HG02610 (cell line): ENCODE measurements around the gene PTPRJ.
"Not testable (repeated sequence)": the region's sequence is repeated elsewhere in the genome, so short reads cannot be mapped to it uniquely, and the experiment has no call there.

Experiments
- ATAC-seq: cut with Tn5 transposase; IDR thresholded peaks from one replicate; pipeline ENCODE4 v1.9.1; 2021; ENCODE audit warnings: mild to moderate bottlenecking, moderate library complexity; ENCODE audit not compliant: unreplicated experiment

The PTPRJ gene

DNA sequence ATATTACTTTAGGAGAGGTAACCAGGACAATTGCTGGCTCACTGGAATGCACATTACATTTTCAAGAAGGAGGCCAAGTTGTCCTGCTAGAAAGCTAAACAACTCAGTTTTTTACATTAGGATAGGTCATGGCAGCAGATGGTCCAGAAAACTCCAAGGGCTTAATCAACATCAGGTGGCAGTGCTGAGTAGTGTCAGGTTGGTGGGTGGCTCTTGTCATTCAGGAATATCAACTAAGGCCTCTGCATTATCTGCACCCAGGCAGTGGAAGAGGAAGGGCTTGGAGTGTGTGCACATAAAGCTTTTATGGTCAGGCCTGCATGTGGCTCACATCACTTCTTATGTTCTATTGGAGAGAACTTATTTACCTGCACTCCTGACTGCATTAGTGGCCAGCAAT is 204.1 kb downstream of the PTPRJ start:
- ATAC-seq: no peak

DNA sequence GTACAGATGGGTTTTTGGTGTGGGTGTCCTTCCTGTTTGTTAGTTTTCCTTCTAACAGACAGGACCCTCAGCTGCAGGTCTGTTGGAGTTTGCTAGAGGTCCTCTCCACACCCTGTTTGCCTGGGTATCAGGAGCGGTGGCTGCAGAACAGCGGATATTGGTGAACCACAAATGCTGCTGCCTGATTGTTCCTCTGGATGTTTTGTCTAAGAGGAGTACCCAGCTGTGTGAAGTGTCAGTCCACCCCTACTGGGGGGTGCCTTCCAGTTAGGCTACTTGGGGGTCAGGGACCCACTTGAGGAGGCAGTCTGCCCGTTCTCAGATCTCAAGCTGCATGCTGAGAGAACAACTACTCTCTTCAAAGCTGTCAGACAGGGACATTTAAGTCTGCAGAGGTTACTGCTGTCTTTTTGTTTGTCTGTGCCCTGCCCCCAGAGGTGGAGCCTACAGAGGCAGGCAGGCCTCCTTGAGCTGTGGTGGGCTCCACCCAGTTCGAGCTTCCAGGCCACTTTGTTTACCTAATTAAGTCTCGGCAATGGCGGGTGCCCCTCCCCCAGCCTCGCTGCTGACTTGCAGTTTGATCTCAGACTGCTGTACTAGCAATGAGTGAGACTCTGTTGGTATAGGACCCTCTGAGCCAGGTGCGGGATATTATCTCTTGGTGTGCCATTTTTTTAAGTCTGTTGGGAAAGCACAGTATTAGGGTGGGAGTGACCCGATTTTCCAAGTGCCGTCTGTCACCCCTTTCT is 210.7 kb downstream of the PTPRJ start:
- ATAC-seq: not testable (repeated sequence)

DNA sequence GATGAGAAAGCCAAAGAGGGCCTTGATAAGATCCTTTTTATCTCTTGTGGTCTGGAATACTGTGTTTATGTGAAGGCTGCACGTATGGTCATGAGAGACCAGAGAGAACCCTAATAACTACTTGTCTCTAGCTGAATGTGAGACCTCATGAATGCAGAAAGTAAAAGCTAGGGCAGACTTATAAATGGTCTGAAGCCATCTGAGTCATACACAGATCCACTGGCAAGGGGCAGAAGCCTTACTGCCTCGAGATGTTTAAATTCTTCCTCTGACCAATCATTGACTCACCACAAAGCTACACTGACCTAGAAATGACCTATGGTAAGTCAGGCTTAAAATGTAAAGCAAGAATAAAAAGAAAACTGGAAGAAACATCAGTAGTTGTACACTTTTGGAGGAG is 213.5 kb downstream of the PTPRJ start:
- no peak for ATAC-seq

DNA sequence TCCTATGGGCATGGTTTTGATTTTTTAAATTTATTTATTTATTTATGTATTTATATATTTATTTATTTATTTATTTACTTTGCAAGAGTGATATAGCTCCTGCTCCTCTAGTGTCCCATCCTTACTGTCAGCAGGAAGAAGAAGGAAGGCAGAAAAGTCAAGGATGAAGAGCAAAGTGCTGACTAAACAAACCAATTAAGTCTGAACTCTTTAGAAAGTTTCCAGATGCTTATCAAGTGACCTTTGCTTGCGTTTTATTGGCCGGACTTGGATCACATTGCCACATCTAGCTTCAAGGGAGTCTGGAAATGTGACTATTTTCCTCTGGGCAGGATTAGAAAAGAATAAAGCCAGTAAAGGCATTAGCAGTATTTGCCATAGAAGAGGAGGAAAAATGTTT is 227.5 kb downstream of the PTPRJ start:
- ATAC-seq: no peak

DNA sequence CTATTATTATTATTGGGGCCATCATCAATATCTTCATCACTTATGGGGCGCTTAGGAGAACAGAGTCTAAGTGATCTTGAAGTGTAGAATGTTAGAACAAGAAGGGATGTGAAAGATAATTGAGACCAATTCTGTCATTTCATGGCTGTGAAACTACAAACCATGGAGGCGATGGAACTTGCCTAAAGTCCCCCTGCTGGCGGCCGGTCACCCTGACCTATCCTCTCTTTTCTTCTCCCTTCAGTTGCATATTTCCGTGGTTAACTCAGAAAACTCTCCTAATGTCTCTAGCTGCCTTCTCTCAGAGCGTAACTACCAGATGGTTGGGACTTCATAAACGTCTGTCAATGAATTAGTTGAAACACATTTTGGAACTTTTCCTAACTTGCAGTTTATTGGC is 229.7 kb downstream of the PTPRJ start:
- ATAC-seq: no peak

DNA sequence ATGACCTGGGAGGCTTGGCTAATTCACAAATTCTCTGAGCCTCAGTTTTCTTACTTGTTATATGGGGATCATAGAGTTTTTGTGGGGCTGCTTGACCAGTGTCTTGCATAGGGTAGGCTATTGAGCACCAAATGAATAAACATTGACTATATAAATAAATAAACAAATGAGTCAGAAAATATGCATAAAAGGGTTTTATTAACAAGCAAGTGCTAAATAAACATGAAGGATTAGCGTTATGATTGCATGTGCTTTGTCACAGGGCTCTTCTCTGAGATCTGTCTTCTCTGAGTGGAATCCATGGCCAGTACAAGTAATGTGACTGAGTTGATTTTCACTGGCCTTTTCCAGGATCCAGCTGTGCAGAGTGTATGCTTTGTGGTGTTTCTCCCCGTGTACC is 236.2 kb downstream of the PTPRJ start, which contains the start of gene OR4B1:
Gene OR4B1 (plus strand): TSS at position 301 of the 400 bp plus-strand sequence. CDS start 0 bp downstream, at position 301.
- ATAC-seq: no peak
